ENCODE results near the gene SYNE2. TPM values are rescaled to one million over a fixed set of nuclear protein-coding genes. Genes with fewer than 3 reads are reported as not detected.
"Not testable (repeated sequence)": the region's sequence is repeated elsewhere in the genome, so short reads cannot be mapped to it uniquely, and the experiment has no call there.

Gene SYNE2, protein sequence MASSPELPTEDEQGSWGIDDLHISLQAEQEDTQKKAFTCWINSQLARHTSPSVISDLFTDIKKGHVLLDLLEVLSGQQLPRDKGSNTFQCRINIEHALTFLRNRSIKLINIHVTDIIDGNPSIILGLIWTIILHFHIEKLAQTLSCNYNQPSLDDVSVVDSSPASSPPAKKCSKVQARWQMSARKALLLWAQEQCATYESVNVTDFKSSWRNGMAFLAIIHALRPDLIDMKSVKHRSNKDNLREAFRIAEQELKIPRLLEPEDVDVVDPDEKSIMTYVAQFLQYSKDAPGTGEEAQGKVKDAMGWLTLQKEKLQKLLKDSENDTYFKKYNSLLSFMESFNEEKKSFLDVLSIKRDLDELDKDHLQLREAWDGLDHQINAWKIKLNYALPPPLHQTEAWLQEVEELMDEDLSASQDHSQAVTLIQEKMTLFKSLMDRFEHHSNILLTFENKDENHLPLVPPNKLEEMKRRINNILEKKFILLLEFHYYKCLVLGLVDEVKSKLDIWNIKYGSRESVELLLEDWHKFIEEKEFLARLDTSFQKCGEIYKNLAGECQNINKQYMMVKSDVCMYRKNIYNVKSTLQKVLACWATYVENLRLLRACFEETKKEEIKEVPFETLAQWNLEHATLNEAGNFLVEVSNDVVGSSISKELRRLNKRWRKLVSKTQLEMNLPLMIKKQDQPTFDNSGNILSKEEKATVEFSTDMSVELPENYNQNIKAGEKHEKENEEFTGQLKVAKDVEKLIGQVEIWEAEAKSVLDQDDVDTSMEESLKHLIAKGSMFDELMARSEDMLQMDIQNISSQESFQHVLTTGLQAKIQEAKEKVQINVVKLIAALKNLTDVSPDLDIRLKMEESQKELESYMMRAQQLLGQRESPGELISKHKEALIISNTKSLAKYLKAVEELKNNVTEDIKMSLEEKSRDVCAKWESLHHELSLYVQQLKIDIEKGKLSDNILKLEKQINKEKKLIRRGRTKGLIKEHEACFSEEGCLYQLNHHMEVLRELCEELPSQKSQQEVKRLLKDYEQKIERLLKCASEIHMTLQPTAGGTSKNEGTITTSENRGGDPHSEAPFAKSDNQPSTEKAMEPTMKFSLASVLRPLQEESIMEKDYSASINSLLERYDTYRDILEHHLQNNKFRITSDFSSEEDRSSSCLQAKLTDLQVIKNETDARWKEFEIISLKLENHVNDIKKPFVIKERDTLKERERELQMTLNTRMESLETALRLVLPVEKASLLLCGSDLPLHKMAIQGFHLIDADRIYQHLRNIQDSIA (N-terminal part only)
- total RNA-seq = 10 to 100 TPM; 18.4 to 21.8 TPM

GRCh38 chr14:63852817-63853731 lies at the start of gene SYNE2:
TSS of gene SYNE2 (plus strand) at chr14:63853004. CDS start at chr14:63909149, 56,145 bp downstream.
- intact Hi-C loops (cut with DNase I, micrococcal nuclease) = loop anchor here (1.0 to 10.0 kb wide), 13 partner anchors 11 to 649 kb away; partner anchors contain the start of genes MTHFD1 (in 1 of the 2), PPP2R5E (in 1 of the 2), SGPP1 (in 1 of the 2) and ZBTB1 (in 1 of the 2)
- peak within 1 kb of the TSS; percentile 85 for H3K27ac Mint-ChIP-seq
- ChIA-PET POLR2A (interaction anchor here (2.6 kb wide), 1 partner anchor 11 kb away, joined by 11 read pairs; no protein-coding TSS in a partner anchor), CTCF (interaction anchor here (0.6 to 2.2 kb wide), 8 partner anchors 8 to 461 kb away, joined by 3 to 12 read pairs (median 3); no protein-coding TSS in a partner anchor)
- DNase-seq (peak; percentile 89), ATAC-seq (peak; percentile 86)
- H3K36me3 Mint-ChIP-seq (ENCODE audit: low read depth) = no peaks in the 10 kb centered on the region
- no peaks in the 10 kb centered on the region for H3K27me3 Mint-ChIP-seq
- no peaks in the 10 kb centered on the region for H3K9me3 Mint-ChIP-seq (ENCODE audit: low read depth)
- H3K4me3 Mint-ChIP-seq = peak within 1 kb of the TSS; percentile 95
- peaks cover 35% of the 10 kb centered on the region for H3K4me1 Mint-ChIP-seq

- intact Hi-C loops (cut with DNase I, micrococcal nuclease); H3K9me3 Mint-ChIP-seq (ENCODE audit: low read depth); POLR2A ChIA-PET; ATAC-seq; CTCF ChIA-PET; H3K27me3 Mint-ChIP-seq; DNase-seq; H3K4me1 Mint-ChIP-seq; H3K4me3 Mint-ChIP-seq; H3K36me3 Mint-ChIP-seq (ENCODE audit: low read depth); H3K27ac Mint-ChIP-seq: not testable (repeated sequence)
These were observed 49.5 kb upstream of the SYNE2 start for GRCh38 chr14:63803221-63803791.

GRCh38 chr14:63806064-63806463 lies 46.7 kb upstream of the SYNE2 start:
- H3K27me3 Mint-ChIP-seq; H3K4me3 Mint-ChIP-seq; ATAC-seq; H3K4me1 Mint-ChIP-seq; POLR2A ChIA-PET; H3K36me3 Mint-ChIP-seq (ENCODE audit: low read depth); CTCF ChIA-PET; H3K9me3 Mint-ChIP-seq (ENCODE audit: low read depth); DNase-seq; H3K27ac Mint-ChIP-seq; intact Hi-C loops (cut with DNase I, micrococcal nuclease): not testable (repeated sequence)

DNA sequence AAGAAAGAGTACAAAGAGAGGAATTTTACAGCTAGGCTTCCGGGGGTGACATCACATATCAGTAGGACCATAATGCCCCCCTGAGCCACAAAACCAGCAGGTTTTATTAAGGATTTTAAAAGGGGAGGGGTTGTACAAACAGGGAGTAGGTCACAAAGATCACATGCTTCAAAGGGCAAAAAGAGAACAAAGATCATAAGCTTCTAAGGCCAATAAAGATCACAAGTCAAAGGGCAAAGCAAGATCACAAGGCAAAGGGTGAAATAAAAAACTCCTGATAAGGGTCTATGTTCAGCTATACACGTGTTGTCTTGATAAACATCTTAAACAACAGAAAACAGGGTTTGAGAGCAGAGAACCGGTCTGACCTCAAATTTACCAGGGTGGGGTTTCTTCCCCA lies 41.1 kb upstream of the SYNE2 start:
- H3K36me3 Mint-ChIP-seq (ENCODE audit: low read depth); H3K27ac Mint-ChIP-seq; ATAC-seq; intact Hi-C loops (cut with DNase I, micrococcal nuclease); DNase-seq; POLR2A ChIA-PET; CTCF ChIA-PET; H3K4me3 Mint-ChIP-seq; H3K4me1 Mint-ChIP-seq; H3K9me3 Mint-ChIP-seq (ENCODE audit: low read depth); H3K27me3 Mint-ChIP-seq: not testable (repeated sequence)

DNA sequence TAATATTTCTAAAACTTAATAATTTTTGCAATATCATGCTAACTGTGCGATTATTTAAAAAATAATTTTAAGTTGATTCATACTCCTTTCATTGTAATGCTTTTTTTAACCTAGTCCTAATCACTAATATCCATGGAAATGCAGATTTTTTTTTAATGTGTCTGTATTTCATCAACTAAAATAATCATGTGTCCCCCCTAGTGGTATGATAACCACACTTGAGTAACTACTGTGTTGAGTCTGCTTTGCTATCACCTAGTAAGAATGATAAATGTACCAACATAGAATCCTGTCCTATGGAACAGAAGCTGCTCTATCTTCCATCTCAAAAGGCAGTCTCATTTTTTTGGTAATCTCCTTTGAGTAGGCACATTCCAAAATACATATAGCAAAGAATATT lies 19.1 kb upstream of the SYNE2 start:
- no peaks in the 10 kb centered on the region for H3K27me3 Mint-ChIP-seq
- POLR2A ChIA-PET = interaction anchor here (0.6 kb wide), 1 partner anchor 580 kb away, joined by 4 read pairs; no protein-coding TSS in a partner anchor
- H3K4me3 Mint-ChIP-seq = no peak overlapping the region
- no peak for DNase-seq
- CTCF ChIA-PET = interaction anchor here (1.5 kb wide), 1 partner anchor 48 kb away, joined by 3 read pairs; no protein-coding TSS in a partner anchor
- H3K4me1 Mint-ChIP-seq = no peaks in the 10 kb centered on the region
- no peaks in the 10 kb centered on the region for H3K36me3 Mint-ChIP-seq (ENCODE audit: low read depth)
- no peaks in the 10 kb centered on the region for H3K9me3 Mint-ChIP-seq (ENCODE audit: low read depth)
- intact Hi-C loops (cut with DNase I, micrococcal nuclease) = no loop called here
- no peak for ATAC-seq
- no peak overlapping the region for H3K27ac Mint-ChIP-seq

DNA sequence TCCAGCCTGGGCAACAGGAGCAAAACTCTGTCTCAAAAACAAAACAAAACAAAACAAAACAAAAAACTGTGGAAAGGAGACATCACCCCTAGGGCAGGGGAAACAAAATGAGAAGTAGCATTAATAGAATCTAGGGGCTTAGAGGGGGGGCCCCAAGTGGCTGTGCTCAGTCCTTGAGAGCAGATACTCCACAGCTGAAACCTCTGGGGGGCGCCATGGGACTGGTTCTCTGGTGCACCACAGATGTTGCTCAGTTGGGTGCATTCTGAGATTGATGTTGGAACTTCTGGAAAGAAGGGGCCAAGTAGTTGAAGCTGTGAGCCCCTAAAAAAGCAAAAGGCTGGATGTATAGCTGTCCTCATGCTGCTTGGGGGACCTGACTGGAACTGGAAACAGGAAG lies 11.8 kb upstream of the SYNE2 start:
- ATAC-seq (peak; percentile 44), DNase-seq (peak; percentile 74)
- H3K4me3 Mint-ChIP-seq = no peak overlapping the region
- CTCF ChIA-PET = interaction anchor here (0.6 to 1.1 kb wide), 3 partner anchors 36 to 458 kb away, joined by 3 read pairs; no protein-coding TSS in a partner anchor
- no peaks in the 10 kb centered on the region for H3K4me1 Mint-ChIP-seq
- POLR2A ChIA-PET = no interaction called here
- H3K36me3 Mint-ChIP-seq (ENCODE audit: low read depth) = no peaks in the 10 kb centered on the region
- peaks cover 4% of the 10 kb centered on the region for H3K9me3 Mint-ChIP-seq (ENCODE audit: low read depth)
- intact Hi-C loops (cut with DNase I, micrococcal nuclease) = no loop called here
- no peaks in the 10 kb centered on the region for H3K27me3 Mint-ChIP-seq
- no peak overlapping the region for H3K27ac Mint-ChIP-seq

- Mint-ChIP-seq H3K36me3 (ENCODE audit: low read depth) (no peaks in the 10 kb centered on the region), H3K9me3 (ENCODE audit: low read depth) (peaks cover 4% of the 10 kb centered on the region), H3K27me3 (no peaks in the 10 kb centered on the region), H3K4me3 (no peak overlapping the region), H3K4me1 (no peaks in the 10 kb centered on the region), H3K27ac (no peak overlapping the region)
- POLR2A ChIA-PET = no interaction called here
- intact Hi-C loops (cut with DNase I, micrococcal nuclease) = no loop called here
- DNase-seq = no peak
- ATAC-seq = no peak
- CTCF ChIA-PET = no interaction called here
These were observed 9.0 kb upstream of the SYNE2 start for GRCh38 chr14:63843796-63844195.

DNA sequence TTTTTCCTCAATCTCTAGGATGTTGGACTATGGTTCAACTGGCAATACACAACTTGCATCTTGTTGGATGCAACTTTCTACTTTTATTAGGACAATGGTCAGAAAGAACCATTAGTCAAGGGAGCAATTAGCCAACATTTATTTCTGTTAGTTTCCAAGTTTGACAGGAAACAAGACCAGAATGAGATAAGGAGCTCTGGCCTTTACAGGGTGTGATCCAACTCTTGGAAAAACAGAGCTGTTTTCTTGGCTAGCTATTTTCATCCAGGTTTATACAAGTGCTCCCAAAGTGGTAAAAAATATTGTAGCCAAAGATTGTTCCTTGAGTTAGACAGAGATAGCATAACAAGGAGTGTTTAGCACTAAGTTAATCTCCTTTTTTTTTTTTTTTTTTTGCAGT lies 3.9 kb upstream of the SYNE2 start:
- peaks cover 2% of the 10 kb centered on the region for H3K4me1 Mint-ChIP-seq
- ATAC-seq (no peak), DNase-seq (no peak)
- H3K27ac Mint-ChIP-seq = no peak overlapping the region
- no peaks in the 10 kb centered on the region for H3K27me3 Mint-ChIP-seq
- no peak overlapping the region for H3K4me3 Mint-ChIP-seq
- intact Hi-C loops (cut with DNase I, micrococcal nuclease) = no loop called here
- CTCF ChIA-PET = interaction anchor here (0.9 kb wide), 1 partner anchor 581 kb away, joined by 3 read pairs; no protein-coding TSS in a partner anchor
- POLR2A ChIA-PET = no interaction called here
- H3K36me3 Mint-ChIP-seq (ENCODE audit: low read depth) = no peaks in the 10 kb centered on the region
- H3K9me3 Mint-ChIP-seq (ENCODE audit: low read depth) = no peaks in the 10 kb centered on the region

DNA sequence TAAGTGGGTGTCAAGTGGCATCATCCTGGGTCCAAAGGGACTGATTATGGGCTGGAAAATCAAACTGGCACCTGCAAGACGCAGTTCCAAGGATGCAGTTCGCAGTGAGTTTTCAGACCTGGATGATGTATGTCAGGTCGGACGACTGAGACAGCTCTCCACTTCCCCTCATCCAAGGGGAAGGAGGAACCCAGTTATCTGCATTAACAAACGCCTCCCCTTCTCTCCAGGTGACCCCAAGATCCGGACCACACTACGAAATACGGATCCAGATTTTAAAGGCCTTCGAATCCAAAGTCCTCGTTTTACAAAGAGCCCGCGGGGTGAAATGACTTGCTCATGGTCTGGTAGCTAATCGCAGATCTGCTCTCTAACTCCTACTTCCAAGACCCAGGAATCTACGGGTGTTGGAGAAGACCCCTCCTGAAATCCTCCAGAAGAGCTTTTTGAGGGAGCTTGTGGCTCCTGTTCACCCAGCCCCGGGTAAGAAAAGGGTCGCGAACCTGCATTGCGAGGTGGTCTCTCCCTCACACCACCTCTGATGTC lies 460 bp upstream of the SYNE2 start:
- H3K4me3 Mint-ChIP-seq = peak overlapping the region; percentile 95
- intact Hi-C loops (cut with DNase I, micrococcal nuclease) = loop anchor here (1.0 to 10.0 kb wide), 12 partner anchors 12 to 650 kb away; partner anchors contain the start of genes MTHFD1 (in 1 of the 2), PPP2R5E (in 1 of the 2), SGPP1 (in 1 of the 2) and ZBTB1 (in 1 of the 2)
- ChIA-PET POLR2A (interaction anchor here (0.7 to 2.6 kb wide), 2 partner anchors 12 to 123 kb away, joined by 3 to 11 read pairs; no protein-coding TSS in a partner anchor), CTCF (interaction anchor here (0.7 to 1.4 kb wide), 5 partner anchors 9 to 102 kb away, joined by 3 to 7 read pairs (median 3); no protein-coding TSS in a partner anchor)
- H3K27ac Mint-ChIP-seq = peak overlapping the region; percentile 65
- H3K27me3 Mint-ChIP-seq = no peaks in the 10 kb centered on the region
- peaks cover 30% of the 10 kb centered on the region for H3K4me1 Mint-ChIP-seq
- H3K36me3 Mint-ChIP-seq (ENCODE audit: low read depth) = no peaks in the 10 kb centered on the region
- H3K9me3 Mint-ChIP-seq (ENCODE audit: low read depth) = no peaks in the 10 kb centered on the region
- ATAC-seq (no peak), DNase-seq (no peak)

Measured in activated CD4-positive, alpha-beta T cell treated with anti-CD3 and anti-CD28 coated beads for 36 hours (primary cell).